Stimulated activated naive B cell treated with anti-CD40 and anti-IgM and Interleukin-4, amounts not matched to agents 10 μg/mL and 1 μg/mL and 100 μg/mL, for 72 hours (primary cell): Measurements from ENCODE around the gene ERFE.
"Not testable (repeated sequence)": the region's sequence is repeated elsewhere in the genome, so short reads cannot be mapped to it uniquely, and the experiment has no call there.

Source experiments
- ATAC-seq, 2 donors: fragments of 150-1000 bp; cut with Tn5 transposase; replicated peaks; 2 replicates each; pipeline ENCODE4 v1.10.0; 2021; ENCODE audit warnings: moderate library complexity in 1 of 2
- DNase-seq: peaks from one replicate; pipeline ENCODE4 v3.0.0; 2021
- H3K27ac Mint-ChIP-seq: one replicate; pipeline ENCODE4 v1.8.0; 2022; ENCODE audit warnings: mild to moderate bottlenecking, mixed read lengths
- H3K27me3 Mint-ChIP-seq, 2 donors: one replicate each; pipeline ENCODE4 v1.8.0; 2022; ENCODE audit warnings: mixed read lengths in 2 of 2
- H3K36me3 Mint-ChIP-seq, 2 donors: one replicate each; pipeline ENCODE4 v1.8.0; 2022; ENCODE audit warnings: mixed read lengths in 2 of 2, mild to moderate bottlenecking in 1 of 2
- H3K4me1 Mint-ChIP-seq, 2 donors: one replicate each; pipeline ENCODE4 v1.8.0; 2022; ENCODE audit warnings: mixed read lengths in 2 of 2, mild to moderate bottlenecking in 1 of 2
- H3K4me3 Mint-ChIP-seq, 2 donors: one replicate each; pipeline ENCODE4 v1.8.0; 2022; ENCODE audit warnings: mild to moderate bottlenecking in 2 of 2, mixed read lengths in 2 of 2, moderate library complexity in 1 of 2
- H3K9me3 Mint-ChIP-seq, 2 donors: one replicate each; pipeline ENCODE4 v1.8.0; 2022; ENCODE audit warnings: mixed read lengths in 2 of 2, mild to moderate bottlenecking in 1 of 2

The ERFE gene

DNA sequence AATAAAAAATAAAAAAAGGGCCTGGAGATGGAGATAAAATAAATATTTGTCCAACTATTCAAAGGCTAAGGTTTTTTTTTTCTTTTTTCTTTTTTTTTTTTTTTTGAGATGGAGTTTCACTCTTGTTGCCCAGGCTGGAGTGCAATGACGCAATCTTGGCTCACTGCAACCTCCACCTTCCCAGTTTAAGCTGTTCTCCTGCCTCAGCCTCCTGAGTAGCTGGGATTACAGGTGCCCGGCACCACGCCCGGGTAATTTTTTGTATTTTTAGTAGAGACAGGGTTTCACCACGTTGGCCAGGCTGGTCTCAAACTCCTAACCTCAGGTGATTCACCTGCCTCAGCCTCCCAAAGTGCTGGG is 12.3 kb downstream of the ERFE start:
- DNase-seq, H3K27ac Mint-ChIP-seq, H3K27me3 Mint-ChIP-seq, H3K9me3 Mint-ChIP-seq, ATAC-seq, H3K4me1 Mint-ChIP-seq, H3K4me3 Mint-ChIP-seq: not testable (repeated sequence)
- peaks cover 46 to 64% of the 10 kb centered on the region in 2 donors for H3K36me3 Mint-ChIP-seq

DNA sequence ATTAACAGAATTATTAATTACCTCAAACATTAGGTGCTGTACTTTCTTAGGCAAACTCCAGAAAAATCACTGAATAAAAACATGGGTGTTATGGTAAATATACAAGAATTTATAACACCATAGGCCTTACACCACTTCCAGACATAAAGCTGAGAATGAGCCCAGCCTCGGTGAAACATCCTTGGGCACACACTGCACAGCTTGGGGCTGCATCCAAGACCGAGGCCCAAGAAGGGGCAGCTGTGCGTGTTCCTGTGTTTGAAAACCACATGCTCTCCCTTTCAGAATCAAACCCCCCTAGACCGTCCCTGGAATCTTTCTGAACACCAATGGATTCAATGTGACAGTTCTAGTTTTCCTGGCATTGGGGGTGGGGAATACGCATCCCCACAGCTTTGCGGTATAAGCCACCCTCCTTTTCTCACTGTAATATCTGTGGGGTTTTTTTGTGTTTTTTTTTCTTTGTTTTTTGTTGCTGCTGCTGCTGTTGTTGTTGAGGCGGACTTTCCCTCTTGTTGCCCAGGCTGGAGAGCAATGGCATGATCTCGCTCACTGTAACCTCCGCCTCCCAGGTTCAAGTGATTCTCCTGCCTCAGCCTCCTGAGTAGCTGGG is 12.9 kb downstream of the ERFE start:
- peaks cover 6% of the 10 kb centered on the region in 2 donors for H3K4me1 Mint-ChIP-seq
- H3K27ac Mint-ChIP-seq: no peak overlapping the region
- ATAC-seq (no peak), DNase-seq (no peak)
- H3K27me3 Mint-ChIP-seq: no peaks in the 10 kb centered on the region
- peaks cover 53 to 69% of the 10 kb centered on the region in 2 donors for H3K36me3 Mint-ChIP-seq
- no peaks in the 10 kb centered on the region for H3K9me3 Mint-ChIP-seq
- H3K4me3 Mint-ChIP-seq: no peak overlapping the region

DNA sequence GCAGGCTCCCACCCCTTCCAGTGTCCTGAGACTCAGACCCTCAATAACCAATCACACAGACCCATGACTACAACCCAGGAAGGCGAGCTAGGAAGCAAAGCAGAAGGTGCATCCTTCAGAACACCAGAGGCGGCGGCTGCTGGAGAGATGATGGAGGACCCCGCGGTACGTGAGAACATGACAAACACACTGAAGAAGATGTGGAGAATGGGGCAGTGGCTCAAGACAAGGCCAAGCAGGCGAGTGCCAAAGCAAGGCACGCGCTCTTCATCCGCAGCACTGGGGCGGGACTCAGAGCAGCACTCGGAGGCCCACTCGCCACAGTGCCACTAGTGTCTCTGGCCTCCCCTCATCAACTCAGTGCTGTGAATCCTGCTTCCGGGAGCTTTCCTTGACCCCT is 13.7 kb downstream of the ERFE start:
- DNase-seq (no peak), ATAC-seq (no peak)
- H3K4me1 Mint-ChIP-seq: peaks cover 6% of the 10 kb centered on the region in 2 donors
- no peak overlapping the region for H3K4me3 Mint-ChIP-seq
- no peaks in the 10 kb centered on the region for H3K27me3 Mint-ChIP-seq
- no peak overlapping the region for H3K27ac Mint-ChIP-seq
- no peaks in the 10 kb centered on the region for H3K9me3 Mint-ChIP-seq
- H3K36me3 Mint-ChIP-seq: peaks cover 49 to 68% of the 10 kb centered on the region in 2 donors

DNA sequence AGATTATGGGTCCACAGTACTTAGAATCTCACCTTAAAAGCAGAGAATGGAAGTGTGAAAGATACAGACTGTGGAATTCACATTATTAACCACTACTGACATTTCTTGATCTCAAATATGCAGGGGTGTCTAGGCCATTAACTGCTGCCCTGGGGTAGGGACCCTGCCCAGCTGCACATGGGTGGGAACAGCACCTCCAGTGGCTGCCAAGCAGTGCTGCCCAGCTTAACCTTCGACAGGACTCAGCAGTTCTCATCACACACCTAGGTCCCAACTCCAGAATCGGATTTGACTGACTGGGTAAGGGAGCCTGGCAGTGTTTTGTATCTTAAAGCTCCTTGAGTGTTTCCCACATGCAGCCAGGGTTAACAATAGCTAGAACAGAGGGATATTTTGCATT is 14.9 kb downstream of the ERFE start:
- no peaks in the 10 kb centered on the region for H3K9me3 Mint-ChIP-seq
- DNase-seq (no peak), ATAC-seq (peak in 1 of 2 donors; percentile 29)
- peaks cover 6% of the 10 kb centered on the region in 2 donors for H3K4me1 Mint-ChIP-seq
- H3K27ac Mint-ChIP-seq: no peak overlapping the region
- H3K36me3 Mint-ChIP-seq: peaks cover 47 to 61% of the 10 kb centered on the region in 2 donors
- H3K4me3 Mint-ChIP-seq: no peak overlapping the region
- no peaks in the 10 kb centered on the region for H3K27me3 Mint-ChIP-seq

DNA sequence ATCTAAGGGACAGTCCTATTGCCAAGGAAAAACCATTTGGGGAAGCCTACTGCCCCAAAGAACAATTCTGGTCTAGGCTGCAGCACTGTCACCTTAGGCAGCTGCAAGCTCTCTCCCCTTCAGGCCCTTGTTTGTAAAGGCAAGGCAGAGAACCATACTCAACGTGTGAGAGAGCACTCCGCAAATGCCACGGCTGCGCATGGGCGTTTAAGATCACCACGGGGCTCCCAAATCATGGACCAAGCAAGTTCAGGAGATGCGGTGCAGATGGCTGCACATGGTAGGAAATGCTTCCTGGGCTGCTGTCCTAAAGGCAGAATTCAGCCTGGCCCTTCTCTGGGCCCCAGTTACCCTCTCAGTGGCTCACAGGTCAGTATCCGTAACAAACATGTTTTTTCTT is 15.5 kb downstream of the ERFE start:
- Mint-ChIP-seq H3K9me3 (no peaks in the 10 kb centered on the region), H3K4me3 (no peak overlapping the region), H3K27ac (no peak overlapping the region), H3K4me1 (peaks cover 5 to 6% of the 10 kb centered on the region in 2 donors), H3K27me3 (no peaks in the 10 kb centered on the region), H3K36me3 (peaks cover 52 to 64% of the 10 kb centered on the region in 2 donors)
- ATAC-seq: no peak
- no peak for DNase-seq

DNA sequence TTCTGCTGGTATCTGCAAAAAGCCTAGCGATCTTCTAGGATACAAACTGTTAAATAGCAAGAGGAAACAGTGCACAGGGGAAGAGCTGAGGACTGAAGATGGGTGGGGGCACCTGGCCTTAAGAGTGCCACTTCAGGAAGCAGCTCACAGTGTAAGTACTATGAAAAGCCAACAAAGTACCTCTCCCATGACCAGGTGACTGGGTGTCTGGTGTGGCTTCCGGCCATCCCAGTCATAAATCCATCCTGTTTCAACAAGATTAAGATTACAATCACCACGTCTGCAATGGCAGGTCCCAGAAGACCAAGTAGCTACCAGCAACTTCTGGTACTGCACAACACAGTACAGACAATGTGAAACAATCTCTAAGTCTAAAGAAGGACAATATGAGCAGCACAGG is 15.9 kb downstream of the ERFE start:
- no peak for ATAC-seq
- Mint-ChIP-seq H3K36me3 (peaks cover 50 to 66% of the 10 kb centered on the region in 2 donors), H3K4me1 (peaks cover 4 to 5% of the 10 kb centered on the region in 2 donors), H3K9me3 (no peaks in the 10 kb centered on the region), H3K4me3 (no peak overlapping the region), H3K27me3 (no peaks in the 10 kb centered on the region), H3K27ac (no peak overlapping the region)
- no peak for DNase-seq

DNA sequence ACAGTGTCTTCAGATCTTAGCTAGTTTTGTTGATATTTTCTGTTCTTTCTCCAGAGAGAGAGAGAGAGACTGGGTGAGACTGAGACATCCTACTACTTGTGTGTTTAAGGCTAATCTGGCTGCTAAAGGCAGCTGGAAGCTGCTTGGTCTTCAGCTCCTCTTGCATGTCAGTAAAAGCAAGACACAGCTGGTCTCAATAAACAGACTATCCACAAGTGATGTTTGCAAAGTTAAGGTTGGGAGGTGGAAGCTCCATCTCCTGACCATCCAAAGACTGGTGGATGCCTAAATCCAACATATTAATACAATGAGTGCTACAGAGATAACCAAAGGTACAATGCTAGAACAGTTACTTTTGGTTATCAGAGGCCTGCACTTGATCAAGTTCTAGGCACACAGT is 17.8 kb downstream of the ERFE start:
- no peak for DNase-seq
- Mint-ChIP-seq H3K4me3 (no peak overlapping the region), H3K4me1 (no peaks in the 10 kb centered on the region), H3K27me3 (no peaks in the 10 kb centered on the region), H3K9me3 (no peaks in the 10 kb centered on the region), H3K36me3 (peaks cover 48 to 68% of the 10 kb centered on the region in 2 donors), H3K27ac (peak overlapping the region; percentile 48)
- no peak for ATAC-seq

DNA sequence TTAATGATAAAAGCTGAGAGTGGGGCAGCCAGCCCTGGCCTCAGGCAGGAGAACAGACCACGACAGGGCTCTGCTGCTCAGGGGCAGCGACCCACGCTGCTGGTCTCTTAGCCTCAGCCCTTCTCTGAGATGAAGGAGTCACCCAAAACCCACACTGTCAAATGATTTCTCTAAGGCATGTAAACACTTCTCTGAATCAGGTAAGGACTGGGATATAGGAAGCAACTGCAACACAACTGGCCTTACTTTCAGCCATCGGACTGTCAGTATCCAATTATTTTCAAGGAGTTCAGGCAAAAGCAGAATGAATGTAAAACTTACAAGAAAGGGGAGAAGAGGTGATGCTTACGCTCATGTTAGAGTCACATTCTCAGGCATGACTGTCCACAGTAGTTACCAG is 21.8 kb downstream of the ERFE start:
- H3K4me1 Mint-ChIP-seq: no peaks in the 10 kb centered on the region
- ATAC-seq (no peak), DNase-seq (no peak)
- no peak overlapping the region for H3K4me3 Mint-ChIP-seq
- H3K27ac Mint-ChIP-seq: no peak overlapping the region
- H3K36me3 Mint-ChIP-seq: peaks cover 59 to 76% of the 10 kb centered on the region in 2 donors
- no peaks in the 10 kb centered on the region for H3K9me3 Mint-ChIP-seq
- H3K27me3 Mint-ChIP-seq: no peaks in the 10 kb centered on the region

DNA sequence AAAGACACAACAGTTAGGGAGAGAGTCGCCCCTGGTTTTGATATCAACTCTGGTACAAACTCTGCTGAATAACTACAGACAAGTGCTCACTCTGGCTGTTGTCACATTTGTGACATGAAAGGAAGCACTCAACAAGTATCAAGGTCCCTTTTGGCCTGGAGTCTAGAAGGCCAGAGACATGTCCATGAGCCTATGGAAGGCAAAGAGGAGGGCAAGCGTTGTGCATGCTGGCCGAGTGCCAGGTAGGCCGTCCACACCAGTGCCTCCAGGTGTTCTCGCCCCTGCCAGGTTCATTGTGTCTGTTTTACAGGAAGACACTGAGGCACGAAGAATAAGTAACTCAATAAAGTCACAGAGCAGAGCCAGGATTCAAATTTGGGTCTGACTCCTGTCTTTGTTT is 23.6 kb downstream of the ERFE start:
- H3K4me1 Mint-ChIP-seq: no peaks in the 10 kb centered on the region
- no peak overlapping the region for H3K4me3 Mint-ChIP-seq
- peaks cover 55 to 78% of the 10 kb centered on the region in 2 donors for H3K36me3 Mint-ChIP-seq
- no peaks in the 10 kb centered on the region for H3K9me3 Mint-ChIP-seq
- ATAC-seq (no peak), DNase-seq (no peak)
- H3K27me3 Mint-ChIP-seq: no peaks in the 10 kb centered on the region
- H3K27ac Mint-ChIP-seq: no peak overlapping the region

DNA sequence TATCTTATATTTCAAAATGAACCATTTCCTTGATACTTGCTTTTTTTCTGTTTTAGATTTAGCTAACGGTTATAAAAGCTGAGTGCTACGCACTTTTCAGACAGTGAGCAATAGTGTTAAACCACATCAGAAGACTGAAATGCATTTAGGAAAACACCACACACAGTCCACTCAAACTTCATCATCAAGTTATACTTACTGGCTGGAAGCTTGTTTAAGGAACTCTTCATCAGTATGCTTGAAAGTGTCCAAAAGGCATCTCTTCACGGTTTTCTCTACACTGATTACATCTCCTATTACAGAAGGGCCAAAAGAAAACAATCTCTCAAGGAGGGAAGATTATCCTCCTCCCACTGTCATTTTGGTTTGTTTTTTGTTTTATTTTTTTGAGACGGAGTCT is 25.1 kb downstream of the ERFE start:
- DNase-seq (no peak), ATAC-seq (no peak)
- Mint-ChIP-seq H3K36me3 (peaks cover 59 to 84% of the 10 kb centered on the region in 2 donors), H3K27ac (peak overlapping the region; percentile 67), H3K4me1 (no peaks in the 10 kb centered on the region), H3K4me3 (no peak overlapping the region), H3K9me3 (no peaks in the 10 kb centered on the region), H3K27me3 (no peaks in the 10 kb centered on the region)

DNA sequence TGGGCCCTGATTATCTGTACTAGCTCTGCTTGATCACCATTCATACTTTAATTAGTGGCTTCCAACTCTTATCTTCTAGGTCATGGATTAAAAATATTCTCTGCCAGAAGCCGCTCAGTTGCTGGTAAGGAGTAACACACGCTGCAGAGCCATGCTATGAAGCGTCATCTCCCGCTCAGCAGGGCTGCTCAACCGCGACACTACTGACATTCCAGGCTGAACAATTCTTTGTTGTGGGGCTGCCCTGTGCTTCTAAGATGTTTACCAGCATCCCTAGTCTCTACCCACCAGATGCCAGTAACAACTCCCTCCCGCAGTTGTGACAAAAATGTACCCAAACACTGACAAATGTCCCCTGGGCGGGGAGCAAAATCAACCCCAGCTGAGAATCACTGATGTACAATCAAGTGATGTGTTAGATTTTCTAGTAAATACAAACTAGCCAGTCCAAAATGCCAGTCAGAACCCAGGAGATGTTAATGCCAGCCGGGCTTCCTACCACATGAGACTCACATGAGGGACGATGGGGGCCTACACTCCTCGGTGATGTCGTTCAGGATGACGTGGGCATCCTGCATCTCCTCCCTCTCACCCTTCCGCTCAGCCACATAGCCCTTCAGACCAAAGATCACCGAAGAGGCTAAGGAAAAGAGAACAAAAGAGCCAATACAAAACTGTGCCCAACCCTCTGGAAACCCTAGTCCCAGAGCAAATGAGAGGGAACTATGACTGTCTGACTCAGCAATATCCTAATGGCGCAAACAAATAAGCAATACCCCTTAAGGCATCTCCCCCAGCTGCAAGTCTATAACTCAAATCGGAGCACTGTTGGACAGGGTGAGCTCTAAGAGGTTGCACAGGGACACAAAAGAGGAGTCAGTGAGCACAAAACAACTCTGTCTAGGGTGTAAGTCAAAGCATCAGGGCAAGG is 29.1 kb downstream of the ERFE start:
- no peaks in the 10 kb centered on the region for H3K27me3 Mint-ChIP-seq
- no peak overlapping the region for H3K4me3 Mint-ChIP-seq
- H3K36me3 Mint-ChIP-seq: peaks cover 48 to 68% of the 10 kb centered on the region in 2 donors
- H3K9me3 Mint-ChIP-seq: no peaks in the 10 kb centered on the region
- no peak for DNase-seq
- no peak overlapping the region for H3K27ac Mint-ChIP-seq
- H3K4me1 Mint-ChIP-seq: no peaks in the 10 kb centered on the region
- no peak for ATAC-seq

DNA sequence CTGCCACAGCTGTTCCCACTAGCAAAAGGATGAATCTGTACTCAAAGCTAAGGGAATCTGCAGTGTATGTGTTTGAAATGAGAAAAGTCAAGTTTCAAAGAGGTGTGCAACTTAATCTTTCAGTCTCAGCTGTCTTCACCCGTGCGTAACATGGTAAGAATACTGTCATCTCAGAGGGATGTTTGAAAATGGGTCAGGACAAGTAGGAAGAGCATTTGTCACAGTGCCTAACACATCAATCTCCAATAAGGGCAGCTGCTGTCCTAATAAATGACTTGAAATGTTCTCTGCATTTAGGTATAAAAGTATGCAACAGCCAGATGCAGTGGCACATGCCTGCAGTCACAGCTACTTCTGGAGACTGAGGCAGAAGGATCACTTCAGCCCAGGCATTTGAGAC is 31.7 kb downstream of the ERFE start:
- Mint-ChIP-seq H3K36me3 (peaks cover 36 to 54% of the 10 kb centered on the region in 2 donors), H3K27me3 (no peaks in the 10 kb centered on the region), H3K27ac (no peak overlapping the region), H3K4me1 (peaks cover 0 to under 1% of the 10 kb centered on the region in 2 donors), H3K4me3 (no peak overlapping the region), H3K9me3 (no peaks in the 10 kb centered on the region)
- no peak for DNase-seq
- ATAC-seq: no peak

DNA sequence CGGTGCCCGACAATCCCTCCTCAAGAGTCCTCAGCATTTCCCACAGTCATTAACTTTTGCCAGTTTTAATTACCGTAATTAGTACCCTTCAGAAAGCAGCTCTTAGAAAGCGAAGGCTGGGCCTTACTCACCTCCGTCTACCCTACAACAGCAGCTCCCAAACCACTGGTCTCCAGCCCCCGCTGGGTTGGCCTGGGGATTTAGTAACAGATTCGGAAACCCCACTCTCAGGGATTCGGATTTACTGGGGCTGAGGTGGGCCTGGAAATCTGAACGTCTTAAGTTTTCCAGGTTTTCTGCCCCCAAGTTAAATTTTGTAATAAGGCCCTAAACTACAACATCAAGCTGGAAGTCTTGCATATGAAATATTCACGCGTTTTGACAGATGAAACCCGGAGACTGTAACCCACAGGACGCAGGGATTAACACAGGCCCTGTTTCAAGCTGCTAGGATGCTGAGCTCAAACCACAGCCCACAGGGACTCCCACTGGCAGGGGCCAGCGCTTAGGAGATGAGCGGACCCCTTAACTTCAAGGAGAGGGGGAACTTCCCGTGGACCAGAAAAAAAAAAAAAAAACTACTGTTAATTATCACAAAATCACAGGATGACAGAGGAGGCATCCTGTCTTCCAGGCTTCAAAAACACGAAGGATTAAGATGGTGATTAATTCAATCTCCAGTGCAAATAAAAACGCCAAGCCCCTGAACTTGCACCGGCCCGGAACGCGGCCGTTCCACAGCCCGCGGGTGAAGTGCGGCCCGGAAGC is 43.7 kb downstream of the ERFE start:
- DNase-seq (no peak), ATAC-seq (no peak)
- Mint-ChIP-seq H3K36me3 (peaks cover 16% of the 10 kb centered on the region in 2 donors), H3K27ac (peak overlapping the region; percentile 90), H3K4me1 (peaks cover 26 to 53% of the 10 kb centered on the region in 2 donors), H3K4me3 (peak overlapping the region; percentile 87 to 88), H3K9me3 (no peaks in the 10 kb centered on the region), H3K27me3 (no peaks in the 10 kb centered on the region)

DNA sequence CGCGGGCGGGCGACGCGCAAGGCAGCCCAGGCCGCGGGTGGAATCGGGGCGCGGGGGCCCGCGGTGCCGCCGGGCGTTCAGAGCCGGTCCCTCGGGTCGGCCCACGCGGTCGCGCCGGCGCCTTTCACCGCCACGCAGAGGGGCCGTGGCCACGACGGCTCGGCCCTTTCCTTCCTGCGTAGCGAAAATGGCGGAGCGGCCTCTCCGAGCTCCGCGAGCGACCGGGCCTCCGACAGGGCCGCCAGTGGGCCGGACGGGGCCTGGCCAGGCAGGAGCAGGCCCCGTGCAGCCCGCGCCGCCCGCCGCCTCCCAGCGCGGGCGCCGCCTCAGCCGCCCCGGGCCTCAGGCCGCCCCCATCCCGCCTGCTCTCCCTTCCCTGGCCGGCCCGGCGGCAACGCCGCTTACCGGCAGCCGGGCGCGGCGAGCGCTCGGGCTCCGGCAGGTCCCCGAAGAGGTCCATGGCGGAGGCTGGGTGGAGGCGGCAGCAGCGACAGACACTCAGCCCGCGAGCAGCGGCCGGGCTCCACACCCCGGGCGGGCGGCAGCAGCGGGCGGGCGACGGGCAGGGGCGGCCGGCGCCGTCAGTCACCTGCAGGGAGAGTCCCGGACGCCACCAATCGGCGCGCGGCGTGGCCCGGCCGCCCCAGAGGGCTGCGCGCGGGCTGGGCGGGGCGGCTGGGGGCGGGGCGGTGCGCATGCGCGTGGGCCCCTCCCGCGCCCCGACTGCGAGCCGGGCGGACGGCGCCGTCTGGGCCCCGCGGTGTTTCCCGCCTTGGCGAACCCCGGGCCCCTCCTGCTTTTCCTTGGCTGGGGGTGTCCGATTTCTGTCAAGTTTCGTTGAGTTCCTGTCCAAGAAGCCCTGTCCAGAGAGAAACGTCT is 44.6 kb downstream of the ERFE start, which contains the start of gene ILKAP:
Gene ILKAP, minus strand, starts transcription at position 602 of the 879 bp plus-strand sequence. Its CDS starts 142 bp downstream, at position 460.
- Mint-ChIP-seq H3K27me3 (no peaks in the 10 kb centered on the region), H3K4me3 (peak within 1 kb of the TSS; percentile 87 to 88), H3K36me3 (peaks cover 14 to 16% of the 10 kb centered on the region in 2 donors), H3K4me1 (peaks cover 23 to 47% of the 10 kb centered on the region in 2 donors), H3K9me3 (no peaks in the 10 kb centered on the region), H3K27ac (peak within 1 kb of the TSS; percentile 90)
- ATAC-seq (peak; percentile 96 to 97), DNase-seq (peak; percentile 85)
